Measurements from ENCODE around the gene IL10. TPM values are rescaled to one million over a fixed set of nuclear protein-coding genes. Genes with fewer than 3 reads are reported as not detected.

Gene IL10
- total RNA-seq, 1 donor from 2014 or later, result not detected

GRCh38 chr1:206723462-206723804 is 48.9 kb downstream of the IL10 start:
- no peak overlapping the region for H3K27ac ChIP-seq

GRCh38 chr1:206722751-206723461 is 49.4 kb downstream of the IL10 start:
- Histone ChIP-seq H3K4me3 (no peak overlapping the region), H3K79me2 (ENCODE audit: low read depth) (peaks cover 57% of the 10 kb centered on the region), H3F3A (ENCODE audit: low read depth) (peaks cover 2% of the 10 kb centered on the region), H3K36me3 (no peaks in the 10 kb centered on the region), H3K9ac (no peak overlapping the region), H3K4me1 (peaks cover 13% of the 10 kb centered on the region), H2AFZ (replicated peaks) (no peak overlapping the region), H4K20me1 (ENCODE audit: low read depth) (peaks cover 89% of the 10 kb centered on the region), H3K27ac (no peak overlapping the region), H3K27me3 (no peaks in the 10 kb centered on the region), H3K9me3 (ENCODE audit: low read depth) (no peaks in the 10 kb centered on the region), H3K4me2 (no peak overlapping the region)
- no peak overlapping the region for H3K27ac Mint-ChIP-seq
- H3K27me3 Mint-ChIP-seq (ENCODE audit: insufficient read depth, low read depth), result peaks cover 5% of the 10 kb centered on the region
- no peak for DNase-seq (ENCODE audit: low spot score)
- H3K9me3 Mint-ChIP-seq, result no peaks in the 10 kb centered on the region
- H3K36me3 Mint-ChIP-seq, result peaks cover 3% of the 10 kb centered on the region
- no peak for TF ChIP-seq CTCF (IDR thresholded peaks at IDR 0.05)
- TF ChIP-seq EZH2 (IDR thresholded peaks at IDR 0.05), result no peak
- no peak for TF ChIP-seq EZH2phosphoT487 (IDR thresholded peaks at IDR 0.05)
- no peak overlapping the region for H3K4me3 Mint-ChIP-seq
- H3K4me1 Mint-ChIP-seq, result peaks cover 28% of the 10 kb centered on the region

More at GRCh38 chr1:206723462-206723804, 48.9 kb downstream of the IL10 start:
- H3K36me3 Mint-ChIP-seq, result peaks cover 3% of the 10 kb centered on the region
- H3K27me3 Mint-ChIP-seq (ENCODE audit: insufficient read depth, low read depth), result peaks cover 7% of the 10 kb centered on the region
- H3K4me1 ChIP-seq, result peaks cover 13% of the 10 kb centered on the region
- H3K9ac ChIP-seq, result no peak overlapping the region
- no peak overlapping the region for H3K4me3 Mint-ChIP-seq
- H3K4me1 Mint-ChIP-seq, result peaks cover 28% of the 10 kb centered on the region
- H3K4me3 ChIP-seq, result no peak overlapping the region
- H3K27ac Mint-ChIP-seq, result no peak overlapping the region
- no peaks in the 10 kb centered on the region for H3K27me3 ChIP-seq
- TF ChIP-seq EZH2phosphoT487 (IDR thresholded peaks at IDR 0.05) (no peak), CTCF (IDR thresholded peaks at IDR 0.05) (no peak), EZH2 (IDR thresholded peaks at IDR 0.05) (no peak)
- H3F3A ChIP-seq (ENCODE audit: low read depth), result peaks cover 2% of the 10 kb centered on the region
- no peak for DNase-seq (ENCODE audit: low spot score)
- H3K9me3 ChIP-seq (ENCODE audit: low read depth), result no peaks in the 10 kb centered on the region
- H4K20me1 ChIP-seq (ENCODE audit: low read depth), result peaks cover 87% of the 10 kb centered on the region
- H3K36me3 ChIP-seq, result no peaks in the 10 kb centered on the region
- no peak overlapping the region for H3K4me2 ChIP-seq
- H3K9me3 Mint-ChIP-seq, result no peaks in the 10 kb centered on the region
- no peak overlapping the region for H2AFZ ChIP-seq (replicated peaks)
- peaks cover 58% of the 10 kb centered on the region for H3K79me2 ChIP-seq (ENCODE audit: low read depth)

GRCh38 chr1:206721454-206721853 is 50.8 kb downstream of the IL10 start:
- H3K4me1 ChIP-seq, result peaks cover 13% of the 10 kb centered on the region

More at GRCh38 chr1:206721454-206721853, 50.8 kb downstream of the IL10 start:
- no peak for DNase-seq (ENCODE audit: low spot score)
- no peaks in the 10 kb centered on the region for H3K27me3 ChIP-seq
- no peak overlapping the region for H2AFZ ChIP-seq (replicated peaks)
- peaks cover 87% of the 10 kb centered on the region for H4K20me1 ChIP-seq (ENCODE audit: low read depth)
- no peak overlapping the region for H3K9ac ChIP-seq
- no peak overlapping the region for H3K27ac ChIP-seq
- H3K27me3 Mint-ChIP-seq (ENCODE audit: insufficient read depth, low read depth), result peaks cover 2% of the 10 kb centered on the region
- H3K36me3 Mint-ChIP-seq, result peaks cover 3% of the 10 kb centered on the region
- H3K79me2 ChIP-seq (ENCODE audit: low read depth), result peaks cover 56% of the 10 kb centered on the region
- H3K27ac Mint-ChIP-seq, result no peak overlapping the region
- no peaks in the 10 kb centered on the region for H3K9me3 ChIP-seq (ENCODE audit: low read depth)
- peaks cover 22% of the 10 kb centered on the region for H3K4me1 Mint-ChIP-seq
- no peak overlapping the region for H3K4me2 ChIP-seq
- H3K4me3 Mint-ChIP-seq, result no peak overlapping the region
- TF ChIP-seq EZH2 (IDR thresholded peaks at IDR 0.05) (no peak), EZH2phosphoT487 (IDR thresholded peaks at IDR 0.05) (no peak), CTCF (IDR thresholded peaks at IDR 0.05) (no peak)
- H3K4me3 ChIP-seq, result no peak overlapping the region
- peaks cover 2% of the 10 kb centered on the region for H3F3A ChIP-seq (ENCODE audit: low read depth)
- H3K9me3 Mint-ChIP-seq, result no peaks in the 10 kb centered on the region
- no peaks in the 10 kb centered on the region for H3K36me3 ChIP-seq

Data from neural progenitor cell (in vitro differentiated cells).